WTC11 (cell line): Measurements from ENCODE around the gene OPN1SW. TPM values are rescaled to one million over a fixed set of nuclear protein-coding genes. Genes with fewer than 3 reads are reported as not detected.

Source experiments
- ATAC-seq: fragments of 200-7000 bp; cut with Tn5 transposase; 2 replicates; pipeline ENCODE4 v1.10.0; 2021; ENCODE audit warnings: mild to moderate bottlenecking, moderate library complexity
- CTCF ChIA-PET: fragments of 300-600 bp; sonication (Branson Sonifier 250); formaldehyde crosslinking; loops from one replicate; lab custom pipeline; 2021; ENCODE audit warnings: antibody characterized with exemption; lab: Charles Lee
- POLR2A ChIA-PET: fragments of 350-600 bp; sonication (Branson Sonifier 250); formaldehyde crosslinking; loops from one replicate; lab custom pipeline; 2021; ENCODE audit warnings: antibody characterized with exemption; lab: Charles Lee
- DNase-seq: peaks from one replicate; pipeline ENCODE4 v3.0.0; 2021; ENCODE audit warnings: low spot score
- H3K27ac Mint-ChIP-seq: 2 replicates; pipeline ENCODE4 v1.8.0; 2021; ENCODE audit warnings: mixed read lengths
- H3K27me3 Mint-ChIP-seq: 2 replicates; pipeline ENCODE4 v1.8.0; 2021; ENCODE audit warnings: low read depth, mild to moderate bottlenecking, moderate library complexity, mixed read lengths
- H3K36me3 Mint-ChIP-seq: 2 replicates; pipeline ENCODE4 v1.8.0; 2021; ENCODE audit warnings: mixed read lengths
- H3K4me1 Mint-ChIP-seq: 2 replicates; pipeline ENCODE4 v1.8.0; 2022; ENCODE audit warnings: mixed read lengths
- H3K4me3 Mint-ChIP-seq: 2 replicates; pipeline ENCODE4 v1.8.0; 2021; ENCODE audit warnings: mild to moderate bottlenecking, moderate library complexity, mixed read lengths
- H3K9me3 Mint-ChIP-seq: 2 replicates; pipeline ENCODE4 v1.8.0; 2021; ENCODE audit warnings: mixed read lengths
- ATF2 ChIP-seq: sonication (generic); formaldehyde crosslinking; IDR thresholded peaks from 2 replicates; pipeline ENCODE4 v1.8.1; 2022; ENCODE audit warnings: low read depth, missing genetic modification reagents, borderline replicate concordance
- CBFB ChIP-seq: sonication (generic); formaldehyde crosslinking; IDR thresholded peaks from 2 replicates; pipeline ENCODE4 v1.8.1; 2022; ENCODE audit warnings: mild to moderate bottlenecking, low read depth, missing genetic modification reagents
- ELF4 ChIP-seq: sonication (generic); formaldehyde crosslinking; IDR thresholded peaks from 2 replicates; pipeline ENCODE4 v1.8.1; 2022; ENCODE audit warnings: low read depth, mild to moderate bottlenecking, moderate library complexity, missing genetic modification reagents
- IRF1 ChIP-seq: sonication (generic); formaldehyde crosslinking; IDR thresholded peaks from 2 replicates; pipeline ENCODE4 v1.8.0; 2023; ENCODE audit warnings: missing genetic modification reagents
- KAT7 ChIP-seq: sonication (generic); formaldehyde crosslinking; IDR thresholded peaks from 2 replicates; pipeline ENCODE4 v1.8.1; 2023; ENCODE audit warnings: missing genetic modification reagents, mild to moderate bottlenecking, borderline replicate concordance
- NR1H2 ChIP-seq: sonication (generic); formaldehyde crosslinking; IDR thresholded peaks from 2 replicates; pipeline ENCODE4 v1.9.0; 2021; ENCODE audit warnings: mild to moderate bottlenecking, moderate library complexity, missing genetic modification reagents
- PRRX2 ChIP-seq: fragments of 250-450 bp; sonication (Bioruptor Pico); IDR thresholded peaks from 2 replicates; pipeline ENCODE4 v1.8.0; 2021; ENCODE audit warnings: mild to moderate bottlenecking
- SMAD3 ChIP-seq: sonication (generic); formaldehyde crosslinking; IDR thresholded peaks from 2 replicates; pipeline ENCODE4 v1.8.0; 2022; ENCODE audit warnings: missing genetic modification reagents, mild to moderate bottlenecking, borderline replicate concordance
- ZNF121 ChIP-seq: sonication (generic); formaldehyde crosslinking; IDR thresholded peaks from 2 replicates; pipeline ENCODE4 v1.8.0; 2023; ENCODE audit warnings: missing genetic modification reagents
- ZNF317 ChIP-seq: sonication (generic); formaldehyde crosslinking; IDR thresholded peaks from 2 replicates; pipeline ENCODE4 v1.8.1; 2023; ENCODE audit warnings: low read depth, mild to moderate bottlenecking, moderate library complexity, missing genetic modification reagents, borderline replicate concordance
- ZNF425 ChIP-seq: fragments of 250-450 bp; sonication (Bioruptor Pico); conservative IDR thresholded peaks from 2 replicates; pipeline ENCODE4 v1.9.0; 2021; ENCODE audit warnings: mild to moderate bottlenecking
- total RNA-seq: library from RNA; stranded (reverse); gene quantifications from 3 replicates; pipeline ENCODE4 v1.2.3, GENCODE V29; 2021
- TF ChIP-seq, protein P1 (sequence below): fragments of 250-450 bp; sonication (Bioruptor Pico); IDR thresholded peaks from 2 replicates; pipeline ENCODE4 v1.9.0; 2021; ENCODE audit warnings: mild to moderate bottlenecking
- TF ChIP-seq, protein P2 (sequence below): sonication (generic); formaldehyde crosslinking; IDR thresholded peaks from 2 replicates; pipeline ENCODE4 v1.8.0; 2023; ENCODE audit warnings: mild to moderate bottlenecking, missing genetic modification reagents
- TF ChIP-seq, protein P3 (sequence below): sonication (generic); formaldehyde crosslinking; IDR thresholded peaks from 2 replicates; pipeline ENCODE4 v1.8.0; 2022; ENCODE audit warnings: mild to moderate bottlenecking, missing genetic modification reagents
- TF ChIP-seq, protein P4 (sequence below): sonication (generic); formaldehyde crosslinking; IDR thresholded peaks from 2 replicates; pipeline ENCODE4 v1.8.0; 2022; ENCODE audit warnings: mild to moderate bottlenecking, missing genetic modification reagents

Gene OPN1SW
- total RNA-seq, 1 experiment from 2014 or later, result not detected

DNA sequence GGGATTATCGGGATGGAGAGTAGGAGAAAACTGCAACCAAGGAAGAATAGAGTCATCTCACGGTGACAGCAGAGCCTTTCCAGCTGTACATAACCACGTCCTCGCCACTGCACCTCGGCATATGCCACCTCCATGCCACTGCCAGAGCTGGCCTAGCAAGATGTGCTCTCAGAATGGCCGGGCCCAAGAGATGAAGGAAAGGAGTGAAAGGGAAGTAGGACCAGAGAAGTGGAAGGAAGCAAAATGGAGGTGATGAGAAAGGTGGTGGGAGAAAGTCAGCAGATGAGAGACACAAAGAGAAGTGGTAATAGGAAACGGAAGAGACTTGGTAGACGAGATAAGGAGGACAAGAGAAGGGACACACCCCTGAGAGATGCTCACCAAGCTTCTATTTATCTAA is 44.4 kb downstream of the OPN1SW start:
- no peaks in the 10 kb centered on the region for H3K4me1 Mint-ChIP-seq
- H3K27me3 Mint-ChIP-seq, result peaks cover 10% of the 10 kb centered on the region
- ChIA-PET POLR2A (no interaction called here), CTCF (no interaction called here)
- no peaks in the 10 kb centered on the region for H3K36me3 Mint-ChIP-seq
- no peak overlapping the region for H3K4me3 Mint-ChIP-seq
- no peak for TF ChIP-seq KAT7
- TF ChIP-seq ELF4 (CRISPR knock-in tag), result no peak
- TF ChIP-seq, protein P1, sequence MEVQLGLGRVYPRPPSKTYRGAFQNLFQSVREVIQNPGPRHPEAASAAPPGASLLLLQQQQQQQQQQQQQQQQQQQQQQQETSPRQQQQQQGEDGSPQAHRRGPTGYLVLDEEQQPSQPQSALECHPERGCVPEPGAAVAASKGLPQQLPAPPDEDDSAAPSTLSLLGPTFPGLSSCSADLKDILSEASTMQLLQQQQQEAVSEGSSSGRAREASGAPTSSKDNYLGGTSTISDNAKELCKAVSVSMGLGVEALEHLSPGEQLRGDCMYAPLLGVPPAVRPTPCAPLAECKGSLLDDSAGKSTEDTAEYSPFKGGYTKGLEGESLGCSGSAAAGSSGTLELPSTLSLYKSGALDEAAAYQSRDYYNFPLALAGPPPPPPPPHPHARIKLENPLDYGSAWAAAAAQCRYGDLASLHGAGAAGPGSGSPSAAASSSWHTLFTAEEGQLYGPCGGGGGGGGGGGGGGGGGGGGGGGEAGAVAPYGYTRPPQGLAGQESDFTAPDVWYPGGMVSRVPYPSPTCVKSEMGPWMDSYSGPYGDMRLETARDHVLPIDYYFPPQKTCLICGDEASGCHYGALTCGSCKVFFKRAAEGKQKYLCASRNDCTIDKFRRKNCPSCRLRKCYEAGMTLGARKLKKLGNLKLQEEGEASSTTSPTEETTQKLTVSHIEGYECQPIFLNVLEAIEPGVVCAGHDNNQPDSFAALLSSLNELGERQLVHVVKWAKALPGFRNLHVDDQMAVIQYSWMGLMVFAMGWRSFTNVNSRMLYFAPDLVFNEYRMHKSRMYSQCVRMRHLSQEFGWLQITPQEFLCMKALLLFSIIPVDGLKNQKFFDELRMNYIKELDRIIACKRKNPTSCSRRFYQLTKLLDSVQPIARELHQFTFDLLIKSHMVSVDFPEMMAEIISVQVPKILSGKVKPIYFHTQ, result no peak
- TF ChIP-seq CBFB (CRISPR knock-in tag), result no peak
- no peak for TF ChIP-seq ZNF425 (CRISPR knock-in tag)
- TF ChIP-seq, protein P2, sequence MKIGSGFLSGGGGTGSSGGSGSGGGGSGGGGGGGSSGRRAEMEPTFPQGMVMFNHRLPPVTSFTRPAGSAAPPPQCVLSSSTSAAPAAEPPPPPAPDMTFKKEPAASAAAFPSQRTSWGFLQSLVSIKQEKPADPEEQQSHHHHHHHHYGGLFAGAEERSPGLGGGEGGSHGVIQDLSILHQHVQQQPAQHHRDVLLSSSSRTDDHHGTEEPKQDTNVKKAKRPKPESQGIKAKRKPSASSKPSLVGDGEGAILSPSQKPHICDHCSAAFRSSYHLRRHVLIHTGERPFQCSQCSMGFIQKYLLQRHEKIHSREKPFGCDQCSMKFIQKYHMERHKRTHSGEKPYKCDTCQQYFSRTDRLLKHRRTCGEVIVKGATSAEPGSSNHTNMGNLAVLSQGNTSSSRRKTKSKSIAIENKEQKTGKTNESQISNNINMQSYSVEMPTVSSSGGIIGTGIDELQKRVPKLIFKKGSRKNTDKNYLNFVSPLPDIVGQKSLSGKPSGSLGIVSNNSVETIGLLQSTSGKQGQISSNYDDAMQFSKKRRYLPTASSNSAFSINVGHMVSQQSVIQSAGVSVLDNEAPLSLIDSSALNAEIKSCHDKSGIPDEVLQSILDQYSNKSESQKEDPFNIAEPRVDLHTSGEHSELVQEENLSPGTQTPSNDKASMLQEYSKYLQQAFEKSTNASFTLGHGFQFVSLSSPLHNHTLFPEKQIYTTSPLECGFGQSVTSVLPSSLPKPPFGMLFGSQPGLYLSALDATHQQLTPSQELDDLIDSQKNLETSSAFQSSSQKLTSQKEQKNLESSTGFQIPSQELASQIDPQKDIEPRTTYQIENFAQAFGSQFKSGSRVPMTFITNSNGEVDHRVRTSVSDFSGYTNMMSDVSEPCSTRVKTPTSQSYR, result no peak
- no peak for TF ChIP-seq SMAD3
- no peak for TF ChIP-seq IRF1 (CRISPR knock-in tag)
- no peak for TF ChIP-seq PRRX2 (CRISPR knock-in tag)
- TF ChIP-seq, protein P3, sequence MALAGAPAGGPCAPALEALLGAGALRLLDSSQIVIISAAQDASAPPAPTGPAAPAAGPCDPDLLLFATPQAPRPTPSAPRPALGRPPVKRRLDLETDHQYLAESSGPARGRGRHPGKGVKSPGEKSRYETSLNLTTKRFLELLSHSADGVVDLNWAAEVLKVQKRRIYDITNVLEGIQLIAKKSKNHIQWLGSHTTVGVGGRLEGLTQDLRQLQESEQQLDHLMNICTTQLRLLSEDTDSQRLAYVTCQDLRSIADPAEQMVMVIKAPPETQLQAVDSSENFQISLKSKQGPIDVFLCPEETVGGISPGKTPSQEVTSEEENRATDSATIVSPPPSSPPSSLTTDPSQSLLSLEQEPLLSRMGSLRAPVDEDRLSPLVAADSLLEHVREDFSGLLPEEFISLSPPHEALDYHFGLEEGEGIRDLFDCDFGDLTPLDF (CRISPR knock-in tag), result no peak
- TF ChIP-seq, protein P4, sequence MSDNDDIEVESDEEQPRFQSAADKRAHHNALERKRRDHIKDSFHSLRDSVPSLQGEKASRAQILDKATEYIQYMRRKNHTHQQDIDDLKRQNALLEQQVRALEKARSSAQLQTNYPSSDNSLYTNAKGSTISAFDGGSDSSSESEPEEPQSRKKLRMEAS (CRISPR knock-in tag), result no peak
- TF ChIP-seq NR1H2, result no peak
- TF ChIP-seq ZNF317, result no peak
- TF ChIP-seq ATF2 (CRISPR knock-in tag), result no peak
- no peak for TF ChIP-seq ZNF121 (CRISPR knock-in tag)
- ATAC-seq (no peak), DNase-seq (no peak)
- H3K9me3 Mint-ChIP-seq, result no peaks in the 10 kb centered on the region
- no peak overlapping the region for H3K27ac Mint-ChIP-seq
